GM23338 (cell line): ENCODE data around the gene ORM1. TPM values are rescaled to one million over a fixed set of nuclear protein-coding genes. Genes with fewer than 3 reads are reported as not detected.

ENCODE experiments used
- ATAC-seq: fragments of 200-7000 bp; cut with Tn5 transposase; 3 replicates; pipeline ENCODE4 v1.9.1; 2020
- DNase-seq: peaks from one replicate; pipeline ENCODE4 v3.0.0-alpha.2; 2015; ENCODE audit warnings: low spot score
- H2AFZ ChIP-seq: fragments of 200-600 bp; sonication (generic); 2 replicates; pipeline ENCODE4 v1.8.0; 2016; ENCODE audit warnings: antibody characterized with exemption, mild to moderate bottlenecking, moderate library complexity
- H3F3A ChIP-seq: fragments of 200-600 bp; sonication (generic); replicated peaks from 2 replicates; pipeline ENCODE4 v1.8.0; 2017; ENCODE audit warnings: antibody characterized with exemption, mixed run types, low read depth
- H3K27ac ChIP-seq: fragments of 200-600 bp; sonication (generic); 2 replicates; pipeline ENCODE4 v1.6.1; 2016; ENCODE audit warnings: low read depth
- H3K27me3 ChIP-seq: fragments of 200-600 bp; sonication (generic); 2 replicates; pipeline ENCODE4 v1.8.0; 2016; ENCODE audit warnings: mild to moderate bottlenecking, mixed run types, moderate library complexity; ENCODE audit not compliant: insufficient read depth
- H3K36me3 ChIP-seq: fragments of 200-600 bp; sonication (generic); 2 replicates; pipeline ENCODE4 v1.8.0; 2016; ENCODE audit warnings: mild to moderate bottlenecking; ENCODE audit not compliant: insufficient read depth
- H3K4me1 ChIP-seq: fragments of 200-600 bp; sonication (generic); 2 replicates; pipeline ENCODE4 v1.8.0; 2016; ENCODE audit warnings: mild to moderate bottlenecking, moderate library complexity; ENCODE audit not compliant: insufficient read depth
- H3K4me2 ChIP-seq: fragments of 200-600 bp; sonication (generic); 2 replicates; pipeline ENCODE4 v1.7.1; 2017; ENCODE audit warnings: mixed run types
- H3K4me3 ChIP-seq: fragments of 200-600 bp; sonication (generic); 2 replicates; pipeline ENCODE4 v1.6.1; 2016; ENCODE audit warnings: mixed run types
- H3K79me2 ChIP-seq: fragments of 200-600 bp; sonication (generic); replicated peaks from 2 replicates; pipeline ENCODE4 v1.8.0; 2017; ENCODE audit warnings: mild to moderate bottlenecking; ENCODE audit not compliant: insufficient read depth
- H3K9me2 ChIP-seq: fragments of 200-600 bp; sonication (generic); 2 replicates; pipeline ENCODE4 v1.8.0; 2017; ENCODE audit not compliant: insufficient read depth
- H4K20me1 ChIP-seq: fragments of 200-600 bp; sonication (generic); replicated peaks from 2 replicates; pipeline ENCODE4 v1.8.0; 2017; ENCODE audit warnings: mild to moderate bottlenecking; ENCODE audit not compliant: insufficient read depth
- H3K27ac Mint-ChIP-seq: 2 replicates; pipeline ENCODE4 v1.8.0; 2020; ENCODE audit warnings: inconsistent platforms, mild to moderate bottlenecking, moderate library complexity, mixed read lengths
- H3K27me3 Mint-ChIP-seq: 3 replicates; pipeline ENCODE4 v1.8.0; 2022; ENCODE audit warnings: low read depth, mild to moderate bottlenecking, moderate library complexity, mixed read lengths, inconsistent platforms; ENCODE audit not compliant: insufficient read depth, poor library complexity
- H3K36me3 Mint-ChIP-seq: 3 replicates; pipeline ENCODE4 v1.8.0; 2021; ENCODE audit warnings: low read depth, mild to moderate bottlenecking, inconsistent platforms, moderate library complexity, mixed read lengths
- H3K4me1 Mint-ChIP-seq: 3 replicates; pipeline ENCODE4 v1.8.0; 2020; ENCODE audit warnings: mild to moderate bottlenecking, inconsistent platforms, mixed read lengths
- H3K4me3 Mint-ChIP-seq: 3 replicates; pipeline ENCODE4 v1.8.0; 2021; ENCODE audit warnings: moderate library complexity, mild to moderate bottlenecking, inconsistent platforms, mixed read lengths
- H3K9me3 Mint-ChIP-seq: 3 replicates; pipeline ENCODE4 v1.8.0; 2020; ENCODE audit warnings: moderate library complexity, mild to moderate bottlenecking, inconsistent platforms, mixed read lengths
- CREB1 ChIP-seq: fragments of 250-450 bp; sonication (Bioruptor Pico); IDR thresholded peaks from 2 replicates; pipeline ENCODE4 v1.5.0; 2020; ENCODE audit warnings: low read depth, mild to moderate bottlenecking, moderate library complexity
- CTCF ChIP-seq, 2 experiments: fragments of 200-600 bp in 1 of 2; sonication (generic) in 1 of 2; conservative IDR thresholded peaks; 2 replicates each; pipeline versions ENCODE4 v1.5.1 to v1.6.1; 2016 to 2017; ENCODE audit warnings: antibody characterized with exemption in 2 of 2, low read depth in 2 of 2, mild to moderate bottlenecking in 2 of 2, moderate library complexity in 1 of 2
- EZH2 ChIP-seq: fragments of 200-600 bp; sonication (generic); IDR thresholded peaks from one replicate; pipeline ENCODE4 v1.8.0; 2017; ENCODE audit warnings: antibody characterized with exemption, mild to moderate bottlenecking, low read depth; ENCODE audit not compliant: unreplicated experiment
- EZH2phosphoT487 ChIP-seq: fragments of 200-600 bp; sonication (generic); IDR thresholded peaks from one replicate; pipeline ENCODE4 v1.8.1; 2018; ENCODE audit warnings: antibody characterized with exemption; ENCODE audit not compliant: unreplicated experiment
- JUNB ChIP-seq: IDR thresholded peaks from one replicate; pipeline ENCODE4 v1.6.1; 2016; ENCODE audit warnings: antibody characterized with exemption; ENCODE audit not compliant: unreplicated experiment
- NANOG ChIP-seq: IDR thresholded peaks from 2 replicates; pipeline ENCODE4 v1.6.1; 2016; ENCODE audit warnings: antibody characterized with exemption, borderline replicate concordance
- POLR2AphosphoS5 ChIP-seq: IDR thresholded peaks from 2 replicates; pipeline ENCODE4 v1.6.1; 2016; ENCODE audit warnings: antibody characterized with exemption, low read depth
- STAT1 ChIP-seq: IDR thresholded peaks from one replicate; pipeline ENCODE4 v1.6.1; 2016; ENCODE audit warnings: antibody characterized with exemption; ENCODE audit not compliant: unreplicated experiment
- ZNF114 ChIP-seq: fragments of 250-450 bp; sonication (Bioruptor Pico); IDR thresholded peaks from 2 replicates; pipeline ENCODE4 v1.5.0; 2020; ENCODE audit warnings: mild to moderate bottlenecking, moderate library complexity
- ZNF331 ChIP-seq: fragments of 250-450 bp; sonication (Bioruptor Pico); IDR thresholded peaks from 2 replicates; pipeline ENCODE4 v1.5.0; 2020; ENCODE audit warnings: low read depth, mild to moderate bottlenecking, moderate library complexity
- polyA plus RNA-seq: library from polyadenylated mRNA; unstranded; fragments of >200 nt; fragmentation: Nextera tagmentation; extraction: Ambion mirVana; gene quantifications from 2 replicates; pipeline ENCODE4 v1.2.1, GENCODE V29; 2016
- total RNA-seq: library from RNA; depleted of rRNA; stranded (reverse); fragments of >200 nt; shearing (Covaris generic); gene quantifications from 2 replicates; pipeline ENCODE4 v1.2.3, GENCODE V29; 2014
- TF ChIP-seq, protein P1 (sequence below): IDR thresholded peaks from 2 replicates; pipeline ENCODE4 v1.6.1; 2016; ENCODE audit warnings: antibody characterized with exemption
- TF ChIP-seq, protein P2 (sequence below): IDR thresholded peaks from one replicate; pipeline ENCODE4 v1.6.1; 2018; ENCODE audit warnings: antibody characterized with exemption; ENCODE audit not compliant: unreplicated experiment
- TF ChIP-seq, protein P3 (sequence below): fragments of 250-450 bp; sonication (Bioruptor Pico); IDR thresholded peaks from 2 replicates; pipeline ENCODE4 v1.5.0; 2020; ENCODE audit warnings: mild to moderate bottlenecking, moderate library complexity

ORM1 gene
- total and polyA plus RNA-seq, 2 experiments from 2014 or later = not detected

- Mint-ChIP-seq H3K27ac (no peak overlapping the region), H3K9me3 (no peaks in the 10 kb centered on the region; the same call in 2 of the 3 replicates), H3K27me3 (no peaks in the 10 kb centered on the region), H3K4me3 (no peak overlapping the region), H3K4me1 (peaks cover 8% of the 10 kb centered on the region; the same call in 2 of the 3 replicates), H3K36me3 (peaks cover 3% of the 10 kb centered on the region; the same call in 1 of the 3 replicates)
- Histone ChIP-seq H3F3A (no peaks in the 10 kb centered on the region), H2AFZ (no peak overlapping the region), H4K20me1 (no peaks in the 10 kb centered on the region; the same call in 1 of the 2 replicates), H3K79me2 (no peaks in the 10 kb centered on the region), H3K36me3 (no peaks in the 10 kb centered on the region), H3K27me3 (no peaks in the 10 kb centered on the region), H3K9me2 (no peaks in the 10 kb centered on the region), H3K4me2 (no peak overlapping the region), H3K4me1 (no peaks in the 10 kb centered on the region), H3K4me3 (no peak overlapping the region), H3K27ac (no peak overlapping the region)
- TF ChIP-seq EZH2 (no peak), CTCF (conservative IDR thresholded peaks at IDR 0.05; ENCODE audit: low read depth in 2 of 2) (no peak), STAT1 (no peak), JUNB (no peak), ZNF114 (CRISPR knock-in tag) (no peak), POLR2AphosphoS5 (no peak), ZNF331 (CRISPR knock-in tag) (no peak), NANOG (no peak), EZH2phosphoT487 (no peak), CREB1 (CRISPR knock-in tag) (no peak)
- TF ChIP-seq, protein P1, sequence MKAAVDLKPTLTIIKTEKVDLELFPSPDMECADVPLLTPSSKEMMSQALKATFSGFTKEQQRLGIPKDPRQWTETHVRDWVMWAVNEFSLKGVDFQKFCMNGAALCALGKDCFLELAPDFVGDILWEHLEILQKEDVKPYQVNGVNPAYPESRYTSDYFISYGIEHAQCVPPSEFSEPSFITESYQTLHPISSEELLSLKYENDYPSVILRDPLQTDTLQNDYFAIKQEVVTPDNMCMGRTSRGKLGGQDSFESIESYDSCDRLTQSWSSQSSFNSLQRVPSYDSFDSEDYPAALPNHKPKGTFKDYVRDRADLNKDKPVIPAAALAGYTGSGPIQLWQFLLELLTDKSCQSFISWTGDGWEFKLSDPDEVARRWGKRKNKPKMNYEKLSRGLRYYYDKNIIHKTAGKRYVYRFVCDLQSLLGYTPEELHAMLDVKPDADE = no peak
- TF ChIP-seq, protein P2, sequence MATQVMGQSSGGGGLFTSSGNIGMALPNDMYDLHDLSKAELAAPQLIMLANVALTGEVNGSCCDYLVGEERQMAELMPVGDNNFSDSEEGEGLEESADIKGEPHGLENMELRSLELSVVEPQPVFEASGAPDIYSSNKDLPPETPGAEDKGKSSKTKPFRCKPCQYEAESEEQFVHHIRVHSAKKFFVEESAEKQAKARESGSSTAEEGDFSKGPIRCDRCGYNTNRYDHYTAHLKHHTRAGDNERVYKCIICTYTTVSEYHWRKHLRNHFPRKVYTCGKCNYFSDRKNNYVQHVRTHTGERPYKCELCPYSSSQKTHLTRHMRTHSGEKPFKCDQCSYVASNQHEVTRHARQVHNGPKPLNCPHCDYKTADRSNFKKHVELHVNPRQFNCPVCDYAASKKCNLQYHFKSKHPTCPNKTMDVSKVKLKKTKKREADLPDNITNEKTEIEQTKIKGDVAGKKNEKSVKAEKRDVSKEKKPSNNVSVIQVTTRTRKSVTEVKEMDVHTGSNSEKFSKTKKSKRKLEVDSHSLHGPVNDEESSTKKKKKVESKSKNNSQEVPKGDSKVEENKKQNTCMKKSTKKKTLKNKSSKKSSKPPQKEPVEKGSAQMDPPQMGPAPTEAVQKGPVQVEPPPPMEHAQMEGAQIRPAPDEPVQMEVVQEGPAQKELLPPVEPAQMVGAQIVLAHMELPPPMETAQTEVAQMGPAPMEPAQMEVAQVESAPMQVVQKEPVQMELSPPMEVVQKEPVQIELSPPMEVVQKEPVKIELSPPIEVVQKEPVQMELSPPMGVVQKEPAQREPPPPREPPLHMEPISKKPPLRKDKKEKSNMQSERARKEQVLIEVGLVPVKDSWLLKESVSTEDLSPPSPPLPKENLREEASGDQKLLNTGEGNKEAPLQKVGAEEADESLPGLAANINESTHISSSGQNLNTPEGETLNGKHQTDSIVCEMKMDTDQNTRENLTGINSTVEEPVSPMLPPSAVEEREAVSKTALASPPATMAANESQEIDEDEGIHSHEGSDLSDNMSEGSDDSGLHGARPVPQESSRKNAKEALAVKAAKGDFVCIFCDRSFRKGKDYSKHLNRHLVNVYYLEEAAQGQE = no peak
- TF ChIP-seq, protein P3, sequence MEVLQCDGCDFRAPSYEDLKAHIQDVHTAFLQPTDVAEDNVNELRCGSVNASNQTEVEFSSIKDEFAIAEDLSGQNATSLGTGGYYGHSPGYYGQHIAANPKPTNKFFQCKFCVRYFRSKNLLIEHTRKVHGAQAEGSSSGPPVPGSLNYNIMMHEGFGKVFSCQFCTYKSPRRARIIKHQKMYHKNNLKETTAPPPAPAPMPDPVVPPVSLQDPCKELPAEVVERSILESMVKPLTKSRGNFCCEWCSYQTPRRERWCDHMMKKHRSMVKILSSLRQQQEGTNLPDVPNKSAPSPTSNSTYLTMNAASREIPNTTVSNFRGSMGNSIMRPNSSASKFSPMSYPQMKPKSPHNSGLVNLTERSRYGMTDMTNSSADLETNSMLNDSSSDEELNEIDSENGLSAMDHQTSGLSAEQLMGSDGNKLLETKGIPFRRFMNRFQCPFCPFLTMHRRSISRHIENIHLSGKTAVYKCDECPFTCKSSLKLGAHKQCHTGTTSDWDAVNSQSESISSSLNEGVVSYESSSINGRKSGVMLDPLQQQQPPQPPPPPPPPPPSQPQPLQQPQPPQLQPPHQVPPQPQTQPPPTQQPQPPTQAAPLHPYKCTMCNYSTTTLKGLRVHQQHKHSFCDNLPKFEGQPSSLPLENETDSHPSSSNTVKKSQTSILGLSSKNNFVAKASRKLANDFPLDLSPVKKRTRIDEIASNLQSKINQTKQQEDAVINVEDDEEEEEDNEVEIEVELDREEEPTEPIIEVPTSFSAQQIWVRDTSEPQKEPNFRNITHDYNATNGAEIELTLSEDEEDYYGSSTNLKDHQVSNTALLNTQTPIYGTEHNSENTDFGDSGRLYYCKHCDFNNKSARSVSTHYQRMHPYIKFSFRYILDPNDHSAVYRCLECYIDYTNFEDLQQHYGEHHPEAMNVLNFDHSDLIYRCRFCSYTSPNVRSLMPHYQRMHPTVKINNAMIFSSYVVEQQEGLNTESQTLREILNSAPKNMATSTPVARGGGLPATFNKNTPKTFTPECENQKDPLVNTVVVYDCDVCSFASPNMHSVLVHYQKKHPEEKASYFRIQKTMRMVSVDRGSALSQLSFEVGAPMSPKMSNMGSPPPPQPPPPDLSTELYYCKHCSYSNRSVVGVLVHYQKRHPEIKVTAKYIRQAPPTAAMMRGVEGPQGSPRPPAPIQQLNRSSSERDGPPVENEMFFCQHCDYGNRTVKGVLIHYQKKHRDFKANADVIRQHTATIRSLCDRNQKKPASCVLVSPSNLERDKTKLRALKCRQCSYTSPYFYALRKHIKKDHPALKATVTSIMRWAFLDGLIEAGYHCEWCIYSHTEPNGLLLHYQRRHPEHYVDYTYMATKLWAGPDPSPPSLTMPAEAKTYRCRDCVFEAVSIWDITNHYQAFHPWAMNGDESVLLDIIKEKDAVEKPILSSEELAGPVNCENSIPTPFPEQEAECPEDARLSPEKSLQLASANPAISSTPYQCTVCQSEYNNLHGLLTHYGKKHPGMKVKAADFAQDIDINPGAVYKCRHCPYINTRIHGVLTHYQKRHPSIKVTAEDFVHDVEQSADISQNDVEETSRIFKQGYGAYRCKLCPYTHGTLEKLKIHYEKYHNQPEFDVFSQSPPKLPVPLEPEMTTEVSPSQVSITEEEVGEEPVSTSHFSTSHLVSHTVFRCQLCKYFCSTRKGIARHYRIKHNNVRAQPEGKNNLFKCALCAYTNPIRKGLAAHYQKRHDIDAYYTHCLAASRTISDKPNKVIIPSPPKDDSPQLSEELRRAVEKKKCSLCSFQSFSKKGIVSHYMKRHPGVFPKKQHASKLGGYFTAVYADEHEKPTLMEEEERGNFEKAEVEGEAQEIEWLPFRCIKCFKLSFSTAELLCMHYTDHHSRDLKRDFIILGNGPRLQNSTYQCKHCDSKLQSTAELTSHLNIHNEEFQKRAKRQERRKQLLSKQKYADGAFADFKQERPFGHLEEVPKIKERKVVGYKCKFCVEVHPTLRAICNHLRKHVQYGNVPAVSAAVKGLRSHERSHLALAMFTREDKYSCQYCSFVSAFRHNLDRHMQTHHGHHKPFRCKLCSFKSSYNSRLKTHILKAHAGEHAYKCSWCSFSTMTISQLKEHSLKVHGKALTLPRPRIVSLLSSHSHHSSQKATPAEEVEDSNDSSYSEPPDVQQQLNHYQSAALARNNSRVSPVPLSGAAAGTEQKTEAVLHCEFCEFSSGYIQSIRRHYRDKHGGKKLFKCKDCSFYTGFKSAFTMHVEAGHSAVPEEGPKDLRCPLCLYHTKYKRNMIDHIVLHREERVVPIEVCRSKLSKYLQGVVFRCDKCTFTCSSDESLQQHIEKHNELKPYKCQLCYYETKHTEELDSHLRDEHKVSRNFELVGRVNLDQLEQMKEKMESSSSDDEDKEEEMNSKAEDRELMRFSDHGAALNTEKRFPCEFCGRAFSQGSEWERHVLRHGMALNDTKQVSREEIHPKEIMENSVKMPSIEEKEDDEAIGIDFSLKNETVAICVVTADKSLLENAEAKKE = no peak
- ATAC-seq (no peak), DNase-seq (no peak)
Observed at GRCh38 chr9:114282507-114282906, 40.4 kb upstream of the ORM1 start.
